ENCODE data around the gene CYYR1. TPM values are rescaled to one million over a fixed set of nuclear protein-coding genes. Genes with fewer than 3 reads are reported as not detected.

The CYYR1 gene
- total RNA-seq, 1 experiment from 2014 or later: 0.12 TPM

GRCh38 chr21:26513212-26513611 is 59.9 kb downstream of the CYYR1 start:
- ChIA-PET POLR2A (no interaction called here), RAD21 (ENCODE audit: low non-redundant PET in 1 of 2, low total read pairs in 2 of 2, uncharacterized antibody in 2 of 2, unreplicated experiment in 2 of 2) (no interaction called here), CTCF (no interaction called here)
- intact Hi-C loops (cut with micrococcal nuclease): no loop called here
- 0 out of 4 replicates have a peak, but pooled peaks cover 0 to 3% of the 10 kb centered on the region in 2 experiments for H3K9me3 ChIP-seq (ENCODE audit: control insufficient read depth in 1 of 2, insufficient read depth in 1 of 2, low read depth in 1 of 2, low read length in 2 of 2)
- H2AFZ ChIP-seq (ENCODE audit: low read depth, low read length, poor library complexity, severe bottlenecking): no peak overlapping the region
- H3K27ac ChIP-seq (ENCODE audit: low read depth, low read length): no peak overlapping the region
- no peaks in the 10 kb centered on the region for H3K27me3 ChIP-seq (ENCODE audit: insufficient read depth, low read length)
- H3K4me2 ChIP-seq (ENCODE audit: low read length): no peak overlapping the region
- no peaks in the 10 kb centered on the region for H3K79me2 ChIP-seq (ENCODE audit: insufficient read depth, low read length)
- TF ChIP-seq, protein P1, sequence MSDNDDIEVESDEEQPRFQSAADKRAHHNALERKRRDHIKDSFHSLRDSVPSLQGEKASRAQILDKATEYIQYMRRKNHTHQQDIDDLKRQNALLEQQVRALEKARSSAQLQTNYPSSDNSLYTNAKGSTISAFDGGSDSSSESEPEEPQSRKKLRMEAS (IDR thresholded peaks at IDR 0.05): no peak
- TF ChIP-seq JUND (IDR thresholded peaks at IDR 0.05): no peak
- no peak for TF ChIP-seq RAD21 (IDR thresholded peaks at IDR 0.05; ENCODE audit: low read depth)
- TF ChIP-seq ATF3 (IDR thresholded peaks at IDR 0.05): no peak
- no peak for TF ChIP-seq ZBTB33 (IDR thresholded peaks at IDR 0.05; ENCODE audit: extremely low read depth, insufficient replicate concordance, low read length)
- no peak for TF ChIP-seq CEBPB (IDR thresholded peaks at IDR 0.05; ENCODE audit: low read depth)
- TF ChIP-seq SP1 (IDR thresholded peaks at IDR 0.05; ENCODE audit: low read depth): no peak
- TF ChIP-seq REST (IDR thresholded peaks at IDR 0.05; ENCODE audit: low read depth): no peak
- no peak for TF ChIP-seq ZNF274 (IDR thresholded peaks at IDR 0.05; ENCODE audit: low read depth, low read length)
- no peak for TF ChIP-seq YY1 (IDR thresholded peaks at IDR 0.05; ENCODE audit: extremely low read depth, insufficient replicate concordance, low read depth, low read length)
- no peak for TF ChIP-seq FOSL1 (IDR thresholded peaks at IDR 0.05; ENCODE audit: low read depth)
- no peak for TF ChIP-seq EZH2phosphoT487 (IDR thresholded peaks at IDR 0.05; ENCODE audit: borderline replicate concordance)
- H3K36me3 ChIP-seq (ENCODE audit: control insufficient read depth in 1 of 2, insufficient read depth in 2 of 2, low read length in 2 of 2): no peaks in the 10 kb centered on the region
- H3K4me1 ChIP-seq (ENCODE audit: control insufficient read depth in 1 of 2, insufficient read depth in 2 of 2, low read length in 2 of 2): no peaks in the 10 kb centered on the region
- DNase-seq (ENCODE audit: low read depth, low spot score) (no peak), ATAC-seq (no peak)
- H3K4me3 ChIP-seq (replicated peaks in 1 of 2; ENCODE audit: low read depth in 1 of 2, low read length in 2 of 2): no peak overlapping the region
- H3K9ac ChIP-seq (ENCODE audit: low read length): no peak overlapping the region
- no peaks in the 10 kb centered on the region for H3K9me2 ChIP-seq (ENCODE audit: insufficient read depth)
- H4K20me1 ChIP-seq (ENCODE audit: insufficient read depth): no peaks in the 10 kb centered on the region
- BruUV-seq (replicated peaks): no TSS peak
